Measurements from ENCODE around the gene HTRA2.

HTRA2 gene

GRCh38 chr2:74569686-74570085, 40.0 kb downstream of the HTRA2 start:
- peaks cover 24% of the 10 kb centered on the region for H3K27me3 Mint-ChIP-seq
- no peaks in the 10 kb centered on the region for H3K36me3 Mint-ChIP-seq (ENCODE audit: insufficient read depth)
- peak overlapping the region; percentile 7 for H3K27ac Mint-ChIP-seq (ENCODE audit: low read depth)
- H3K4me1 Mint-ChIP-seq, result peaks cover 11% of the 10 kb centered on the region
- DNase-seq (ENCODE audit: low spot score in 2 of 2), result no peak
- ATAC-seq (replicated peaks; ENCODE audit: extremely low read depth, poor library complexity, severe bottlenecking), result no peak
- H3K4me3 Mint-ChIP-seq, result no peak overlapping the region
- peaks cover 3% of the 10 kb centered on the region for H3K9me3 Mint-ChIP-seq

GRCh38 chr2:74571058-74571457, 41.3 kb downstream of the HTRA2 start:
- DNase-seq (ENCODE audit: low spot score in 2 of 2), result no peak
- Mint-ChIP-seq H3K4me3 (no peak overlapping the region), H3K4me1 (peaks cover 13% of the 10 kb centered on the region), H3K27ac (ENCODE audit: low read depth) (no peak overlapping the region), H3K9me3 (peaks cover 4% of the 10 kb centered on the region), H3K27me3 (peaks cover 16% of the 10 kb centered on the region), H3K36me3 (ENCODE audit: insufficient read depth) (no peaks in the 10 kb centered on the region)
- ATAC-seq (replicated peaks; ENCODE audit: extremely low read depth, poor library complexity, severe bottlenecking), result no peak

DNA sequence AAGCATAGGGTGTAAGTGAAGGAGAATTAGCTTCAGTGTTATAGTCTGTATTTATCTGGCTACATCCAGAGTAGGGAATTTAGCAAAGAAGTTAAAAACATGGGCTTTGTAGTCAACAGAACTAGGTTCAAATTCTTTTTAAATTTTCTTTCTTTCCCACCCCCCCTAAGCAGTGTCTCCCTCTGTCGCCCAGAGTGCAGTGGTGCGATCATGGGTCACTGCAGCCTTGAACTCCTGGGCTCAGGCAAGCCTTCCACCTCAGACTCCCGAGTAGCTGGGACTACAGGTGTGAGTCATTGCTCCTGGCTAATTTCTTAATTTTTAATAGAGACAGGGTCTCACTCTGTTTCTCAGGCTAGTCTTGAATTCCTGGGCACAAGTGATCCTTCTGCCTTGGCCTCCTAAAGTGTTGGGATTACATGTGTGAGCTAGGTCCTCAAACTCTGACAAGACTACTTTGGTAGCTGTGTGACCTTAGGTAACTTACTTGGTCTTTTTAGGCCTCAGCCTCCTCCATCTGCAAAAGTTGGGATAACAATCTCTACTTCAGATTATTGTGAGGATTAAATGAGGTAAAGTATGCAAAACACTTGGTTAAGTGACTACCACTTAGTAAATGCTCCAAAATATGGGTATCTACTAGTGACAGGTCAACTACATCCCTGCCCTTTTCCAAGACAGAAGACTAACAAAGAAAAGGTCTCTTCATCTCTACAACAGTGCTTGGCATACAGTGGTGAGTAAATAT, 42.6 kb downstream of the HTRA2 start:
- peaks cover 13% of the 10 kb centered on the region for H3K4me1 Mint-ChIP-seq
- H3K9me3 Mint-ChIP-seq, result peaks cover 4% of the 10 kb centered on the region
- ATAC-seq (replicated peaks; ENCODE audit: extremely low read depth, poor library complexity, severe bottlenecking) (no peak), DNase-seq (ENCODE audit: low spot score in 2 of 2) (no peak)
- H3K27me3 Mint-ChIP-seq, result peaks cover 10% of the 10 kb centered on the region
- H3K4me3 Mint-ChIP-seq, result no peak overlapping the region
- H3K36me3 Mint-ChIP-seq (ENCODE audit: insufficient read depth), result no peaks in the 10 kb centered on the region
- H3K27ac Mint-ChIP-seq (ENCODE audit: low read depth), result no peak overlapping the region

DNA sequence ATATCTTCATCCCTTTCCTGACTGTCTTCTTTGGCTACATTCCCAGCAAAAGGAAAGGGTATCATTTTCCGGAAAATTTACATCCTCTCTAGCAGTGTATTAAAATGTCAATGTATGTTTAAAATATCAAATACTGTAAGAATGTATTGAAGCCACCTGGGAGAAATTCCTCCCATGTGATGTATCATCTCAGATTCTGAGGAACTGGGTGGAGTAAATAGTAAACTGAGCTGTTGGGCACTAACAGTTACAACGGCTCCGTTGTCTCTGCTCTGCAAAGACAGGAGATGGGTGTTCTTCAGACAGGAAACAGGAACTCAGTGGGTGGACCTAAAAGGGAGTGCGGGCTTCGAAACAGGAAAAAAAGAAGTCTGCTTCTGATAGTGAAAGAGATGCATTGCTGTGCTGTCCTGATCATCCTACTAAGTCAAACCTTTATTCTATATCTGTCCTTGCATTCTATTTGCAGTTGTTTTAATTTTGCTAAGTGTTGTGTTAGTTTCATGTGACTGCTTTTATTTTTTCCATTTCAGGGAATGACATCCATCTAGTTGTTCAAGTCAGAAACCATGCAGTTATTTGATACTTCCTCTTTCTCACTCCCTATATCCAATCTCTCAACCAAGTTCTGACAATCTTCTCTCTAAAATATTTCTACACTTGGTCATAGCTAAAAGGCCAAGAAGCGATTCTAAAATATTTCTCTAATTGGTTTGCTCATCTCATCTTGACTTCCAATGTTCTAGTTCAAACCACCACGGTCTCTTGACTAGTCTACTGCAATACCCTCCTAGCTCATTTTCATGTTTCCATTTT, 44.2 kb downstream of the HTRA2 start:
- Mint-ChIP-seq H3K27me3 (no peaks in the 10 kb centered on the region), H3K27ac (ENCODE audit: low read depth) (peak overlapping the region; percentile 48), H3K4me3 (peak overlapping the region; percentile 12), H3K36me3 (ENCODE audit: insufficient read depth) (no peaks in the 10 kb centered on the region), H3K4me1 (peaks cover 13% of the 10 kb centered on the region), H3K9me3 (peaks cover 4% of the 10 kb centered on the region)
- no peak for DNase-seq (ENCODE audit: low spot score in 2 of 2)
- ATAC-seq (replicated peaks; ENCODE audit: extremely low read depth, poor library complexity, severe bottlenecking), result peak; percentile 36

GRCh38 chr2:74575320-74575719, 45.6 kb downstream of the HTRA2 start:
- Mint-ChIP-seq H3K4me3 (no peak overlapping the region), H3K9me3 (peaks cover 4% of the 10 kb centered on the region), H3K27ac (ENCODE audit: low read depth) (no peak overlapping the region), H3K27me3 (no peaks in the 10 kb centered on the region), H3K36me3 (ENCODE audit: insufficient read depth) (no peaks in the 10 kb centered on the region), H3K4me1 (peaks cover 13% of the 10 kb centered on the region)
- ATAC-seq (replicated peaks; ENCODE audit: extremely low read depth, poor library complexity, severe bottlenecking) (no peak), DNase-seq (ENCODE audit: low spot score in 2 of 2) (no peak)

- Mint-ChIP-seq H3K27me3 (no peaks in the 10 kb centered on the region), H3K4me3 (no peak overlapping the region), H3K4me1 (peaks cover 13% of the 10 kb centered on the region), H3K36me3 (ENCODE audit: insufficient read depth) (no peaks in the 10 kb centered on the region), H3K27ac (ENCODE audit: low read depth) (no peak overlapping the region), H3K9me3 (peaks cover 4% of the 10 kb centered on the region)
- DNase-seq (ENCODE audit: low spot score in 2 of 2) (no peak), ATAC-seq (replicated peaks; ENCODE audit: extremely low read depth, poor library complexity, severe bottlenecking) (no peak)
These were observed 46.6 kb downstream of the HTRA2 start for GRCh38 chr2:74576211-74576862.

DNA sequence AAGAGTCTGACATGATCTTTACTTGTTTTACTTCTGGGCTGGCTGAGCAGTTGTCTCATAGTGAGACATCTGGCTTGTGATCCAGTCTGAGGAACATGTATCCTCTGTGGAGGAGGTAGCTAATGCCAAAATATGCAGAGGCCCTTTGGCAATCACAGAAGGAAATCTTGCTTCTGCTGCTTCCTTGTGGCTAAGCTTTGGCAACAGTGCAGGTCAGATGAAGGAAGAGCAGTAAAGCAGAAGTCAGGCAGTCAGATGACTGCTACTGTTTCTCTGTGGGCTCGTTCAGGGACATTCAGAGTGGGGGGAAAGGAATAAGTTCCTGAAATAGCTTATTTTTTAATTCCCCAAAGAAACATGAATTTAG, 47.1 kb downstream of the HTRA2 start:
- Mint-ChIP-seq H3K27me3 (no peaks in the 10 kb centered on the region), H3K4me3 (no peak overlapping the region), H3K9me3 (peaks cover 4% of the 10 kb centered on the region), H3K27ac (ENCODE audit: low read depth) (no peak overlapping the region), H3K4me1 (peaks cover 13% of the 10 kb centered on the region), H3K36me3 (ENCODE audit: insufficient read depth) (no peaks in the 10 kb centered on the region)
- DNase-seq (ENCODE audit: low spot score in 2 of 2) (no peak), ATAC-seq (replicated peaks; ENCODE audit: extremely low read depth, poor library complexity, severe bottlenecking) (no peak)

- DNase-seq (ENCODE audit: low spot score in 2 of 2), result no peak
- H3K4me3 Mint-ChIP-seq, result no peak overlapping the region
- H3K4me1 Mint-ChIP-seq, result peaks cover 13% of the 10 kb centered on the region
- no peak for ATAC-seq (replicated peaks; ENCODE audit: extremely low read depth, poor library complexity, severe bottlenecking)
- H3K36me3 Mint-ChIP-seq (ENCODE audit: insufficient read depth), result no peaks in the 10 kb centered on the region
- no peak overlapping the region for H3K27ac Mint-ChIP-seq (ENCODE audit: low read depth)
- no peaks in the 10 kb centered on the region for H3K27me3 Mint-ChIP-seq
- peaks cover 4% of the 10 kb centered on the region for H3K9me3 Mint-ChIP-seq
These were observed 47.7 kb downstream of the HTRA2 start for GRCh38 chr2:74577448-74577847.

GRCh38 chr2:74578408-74578807, 48.7 kb downstream of the HTRA2 start:
- Mint-ChIP-seq H3K9me3 (peaks cover 4% of the 10 kb centered on the region), H3K27ac (ENCODE audit: low read depth) (no peak overlapping the region), H3K4me1 (peaks cover 13% of the 10 kb centered on the region), H3K4me3 (no peak overlapping the region), H3K36me3 (ENCODE audit: insufficient read depth) (no peaks in the 10 kb centered on the region), H3K27me3 (no peaks in the 10 kb centered on the region)
- no peak for DNase-seq (ENCODE audit: low spot score in 2 of 2)
- ATAC-seq (replicated peaks; ENCODE audit: extremely low read depth, poor library complexity, severe bottlenecking), result no peak

DNA sequence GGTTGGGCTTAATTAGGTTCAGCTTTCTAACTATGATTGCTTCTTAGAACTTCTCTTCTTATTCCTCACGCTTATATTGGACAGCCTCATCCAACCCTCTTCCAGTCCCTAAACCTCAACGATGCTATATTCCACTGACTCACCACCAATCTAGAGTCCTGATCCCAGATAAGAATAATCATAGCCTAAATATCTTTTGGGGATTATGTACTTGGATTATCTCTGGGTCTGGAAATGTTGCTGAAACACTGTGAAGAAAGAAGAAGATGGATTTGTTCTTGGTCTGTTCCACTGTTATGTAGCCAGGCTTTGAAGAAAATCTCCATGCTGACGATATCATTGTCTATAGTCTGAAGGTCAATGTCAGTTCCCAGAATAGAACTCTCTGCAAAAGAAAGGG, 51.7 kb downstream of the HTRA2 start:
- Mint-ChIP-seq H3K27me3 (no peaks in the 10 kb centered on the region), H3K4me1 (no peaks in the 10 kb centered on the region), H3K4me3 (no peak overlapping the region), H3K27ac (ENCODE audit: low read depth) (no peak overlapping the region), H3K9me3 (no peaks in the 10 kb centered on the region), H3K36me3 (ENCODE audit: insufficient read depth) (no peaks in the 10 kb centered on the region)
- no peak for DNase-seq (ENCODE audit: low spot score in 2 of 2)
- no peak for ATAC-seq (replicated peaks; ENCODE audit: extremely low read depth, poor library complexity, severe bottlenecking)

GRCh38 chr2:74582184-74582583, 52.5 kb downstream of the HTRA2 start:
- no peaks in the 10 kb centered on the region for H3K9me3 Mint-ChIP-seq
- H3K4me3 Mint-ChIP-seq, result no peak overlapping the region
- DNase-seq (ENCODE audit: low spot score in 2 of 2), result no peak
- H3K36me3 Mint-ChIP-seq (ENCODE audit: insufficient read depth), result no peaks in the 10 kb centered on the region
- no peaks in the 10 kb centered on the region for H3K27me3 Mint-ChIP-seq
- ATAC-seq (replicated peaks; ENCODE audit: extremely low read depth, poor library complexity, severe bottlenecking), result no peak
- no peak overlapping the region for H3K27ac Mint-ChIP-seq (ENCODE audit: low read depth)
- H3K4me1 Mint-ChIP-seq, result no peaks in the 10 kb centered on the region

All from central memory CD8-positive, alpha-beta T cell (primary cell).